Measurements from ENCODE around the gene KCTD5.

KCTD5 gene

DNA sequence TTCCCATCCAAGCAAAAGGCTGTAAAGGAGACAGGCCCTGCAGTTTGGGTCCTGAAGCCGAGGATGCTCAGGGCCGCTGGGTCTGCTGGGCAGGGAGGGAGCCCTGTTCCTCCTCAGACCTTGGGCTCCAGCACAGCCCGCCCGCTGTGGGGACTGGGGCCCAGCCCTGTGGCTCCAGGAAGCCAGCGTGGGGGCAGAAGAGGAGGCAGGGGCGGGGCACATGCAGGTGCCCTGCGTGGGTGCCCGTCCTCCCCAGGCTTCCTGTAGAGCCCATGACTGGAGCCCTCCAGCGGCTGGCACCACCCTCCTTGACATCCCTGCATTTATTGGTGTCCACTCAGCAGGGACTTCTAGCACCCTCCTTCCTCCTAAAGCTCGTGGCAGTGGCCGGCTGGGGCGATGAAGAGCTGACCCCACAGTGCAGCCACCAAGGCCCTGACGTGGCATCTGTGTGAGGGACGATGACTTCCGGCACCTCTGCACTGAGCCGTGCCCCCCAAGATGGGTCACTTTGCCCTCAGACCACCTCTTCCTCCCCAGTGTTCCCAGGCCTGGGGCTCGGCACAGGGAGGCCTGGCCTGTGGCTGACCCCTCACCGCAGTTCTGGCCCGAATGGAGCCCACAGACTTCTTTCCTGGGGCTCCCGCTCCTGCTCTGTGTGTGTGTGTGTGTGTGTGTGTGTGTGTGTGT, 27.8 kb downstream of the KCTD5 start:
- H3K9ac ChIP-seq (ENCODE audit: low read length): no peak overlapping the region
- H3K4me3 ChIP-seq (ENCODE audit: low read length): no peak overlapping the region
- H3K36me3 ChIP-seq (ENCODE audit: control insufficient read depth, insufficient read depth, low read length): peaks cover 19% of the 10 kb centered on the region
- no peak overlapping the region for H3K27ac ChIP-seq (ENCODE audit: low read depth, low read length)
- peaks cover 6% of the 10 kb centered on the region for H3K27me3 ChIP-seq (ENCODE audit: control insufficient read depth, insufficient read depth, low read length)
- H3K4me1 ChIP-seq (ENCODE audit: control insufficient read depth, insufficient read depth, low read length): no peaks in the 10 kb centered on the region

DNA sequence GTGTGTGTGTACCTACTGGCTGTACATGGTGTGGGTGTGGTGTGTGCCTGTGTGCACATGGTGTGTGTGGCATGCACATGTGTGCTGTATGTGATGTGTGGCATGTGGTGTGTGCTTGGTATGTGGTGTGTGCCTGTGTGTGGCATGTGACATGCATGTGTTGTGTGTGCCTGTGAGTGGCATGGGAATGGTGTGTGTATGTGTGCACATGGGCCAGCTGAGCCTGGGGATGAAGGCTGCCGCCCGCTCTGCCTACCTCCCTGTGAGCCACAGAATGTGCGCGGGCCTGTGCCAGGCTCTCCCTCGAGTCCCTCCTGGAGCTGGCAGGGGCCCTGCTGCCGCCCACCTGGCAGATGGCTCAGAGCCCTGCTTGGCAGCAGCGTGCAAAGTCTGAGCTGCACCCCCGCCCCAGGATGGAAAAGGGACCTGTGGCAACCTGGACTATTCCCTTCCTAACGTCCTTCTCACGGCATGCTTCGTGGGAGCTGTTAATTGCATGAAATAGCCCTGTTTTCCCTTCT, 28.4 kb downstream of the KCTD5 start:
- Histone ChIP-seq H3K36me3 (ENCODE audit: control insufficient read depth, insufficient read depth, low read length) (peaks cover 18% of the 10 kb centered on the region), H3K27me3 (ENCODE audit: control insufficient read depth, insufficient read depth, low read length) (peaks cover 7% of the 10 kb centered on the region), H3K4me1 (ENCODE audit: control insufficient read depth, insufficient read depth, low read length) (no peaks in the 10 kb centered on the region), H3K4me3 (ENCODE audit: low read length) (no peak overlapping the region), H3K27ac (ENCODE audit: low read depth, low read length) (no peak overlapping the region), H3K9ac (ENCODE audit: low read length) (no peak overlapping the region)

- Histone ChIP-seq H3K27ac (ENCODE audit: low read depth, low read length) (no peak overlapping the region), H3K4me3 (ENCODE audit: low read length) (no peak overlapping the region)
Observed at GRCh38 chr16:2711370-2712062, 29.2 kb downstream of the KCTD5 start.

DNA sequence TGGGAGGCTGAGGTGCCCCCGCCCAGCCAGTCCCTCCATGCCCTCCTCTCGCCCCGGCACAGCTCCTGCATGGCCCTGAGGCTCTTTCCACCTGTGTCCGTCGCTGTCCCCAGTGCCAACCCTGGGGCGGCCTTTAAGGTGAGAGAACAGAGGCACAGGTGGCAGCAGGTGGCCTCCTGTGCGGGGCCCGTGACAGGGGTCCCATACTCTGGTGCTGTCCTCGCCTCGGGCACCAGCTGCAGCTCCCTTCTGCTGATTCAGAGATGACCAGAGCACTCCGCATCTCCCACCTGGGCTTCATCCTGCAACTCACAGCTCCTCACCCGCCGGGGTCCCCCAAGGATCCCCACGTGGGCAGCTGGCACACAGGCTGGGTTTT, 29.7 kb downstream of the KCTD5 start:
- Histone ChIP-seq H3K36me3 (ENCODE audit: control insufficient read depth, insufficient read depth, low read length) (peaks cover 14% of the 10 kb centered on the region), H3K27me3 (ENCODE audit: control insufficient read depth, insufficient read depth, low read length) (peaks cover 7% of the 10 kb centered on the region), H3K4me3 (ENCODE audit: low read length) (no peak overlapping the region), H3K4me1 (ENCODE audit: control insufficient read depth, insufficient read depth, low read length) (no peaks in the 10 kb centered on the region), H3K27ac (ENCODE audit: low read depth, low read length) (no peak overlapping the region), H3K9ac (ENCODE audit: low read length) (no peak overlapping the region)

More at GRCh38 chr16:2711370-2712062, 29.2 kb downstream of the KCTD5 start:
- Histone ChIP-seq H3K9ac (ENCODE audit: low read length) (no peak overlapping the region), H3K27me3 (ENCODE audit: control insufficient read depth, insufficient read depth, low read length) (peaks cover 7% of the 10 kb centered on the region), H3K36me3 (ENCODE audit: control insufficient read depth, insufficient read depth, low read length) (peaks cover 14% of the 10 kb centered on the region), H3K4me1 (ENCODE audit: control insufficient read depth, insufficient read depth, low read length) (no peaks in the 10 kb centered on the region)

GRCh38 chr16:2712546-2712945, 30.2 kb downstream of the KCTD5 start:
- Histone ChIP-seq H3K9ac (ENCODE audit: low read length) (no peak overlapping the region), H3K4me3 (ENCODE audit: low read length) (no peak overlapping the region), H3K27me3 (ENCODE audit: control insufficient read depth, insufficient read depth, low read length) (peaks cover 7% of the 10 kb centered on the region), H3K4me1 (ENCODE audit: control insufficient read depth, insufficient read depth, low read length) (no peaks in the 10 kb centered on the region), H3K36me3 (ENCODE audit: control insufficient read depth, insufficient read depth, low read length) (peaks cover 12% of the 10 kb centered on the region), H3K27ac (ENCODE audit: low read depth, low read length) (no peak overlapping the region)

DNA sequence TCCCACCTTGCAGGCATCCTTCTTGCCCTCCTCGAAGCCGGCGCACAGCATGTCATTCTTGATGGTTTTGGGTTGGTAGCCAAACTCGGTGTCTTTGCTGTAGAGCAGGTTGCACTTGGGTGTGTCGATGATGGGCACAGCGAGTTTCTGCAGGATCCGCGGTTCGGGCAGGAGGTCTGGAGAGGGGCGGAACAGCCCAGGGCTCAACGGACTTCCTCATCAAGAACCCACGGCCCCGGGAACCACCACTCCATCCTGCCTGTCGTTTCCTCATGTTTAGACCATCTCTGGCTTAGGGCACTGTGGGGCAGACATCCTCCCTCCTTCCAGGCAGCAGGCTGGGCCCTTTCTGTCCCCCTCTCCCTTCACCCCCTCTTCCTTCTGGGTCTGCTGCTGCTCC, 31.2 kb downstream of the KCTD5 start:
- H3K4me1 ChIP-seq (ENCODE audit: control insufficient read depth, insufficient read depth, low read length): no peaks in the 10 kb centered on the region
- no peak overlapping the region for H3K27ac ChIP-seq (ENCODE audit: low read depth, low read length)
- peaks cover 2% of the 10 kb centered on the region for H3K36me3 ChIP-seq (ENCODE audit: control insufficient read depth, insufficient read depth, low read length)
- H3K27me3 ChIP-seq (ENCODE audit: control insufficient read depth, insufficient read depth, low read length): peaks cover 7% of the 10 kb centered on the region
- no peak overlapping the region for H3K9ac ChIP-seq (ENCODE audit: low read length)
- H3K4me3 ChIP-seq (ENCODE audit: low read length): no peak overlapping the region

GRCh38 chr16:2713985-2714774, 31.9 kb downstream of the KCTD5 start:
- H3K9ac ChIP-seq (ENCODE audit: low read length): no peak overlapping the region
- H3K4me3 ChIP-seq (ENCODE audit: low read length): no peak overlapping the region
- no peaks in the 10 kb centered on the region for H3K36me3 ChIP-seq (ENCODE audit: control insufficient read depth, insufficient read depth, low read length)
- no peaks in the 10 kb centered on the region for H3K4me1 ChIP-seq (ENCODE audit: control insufficient read depth, insufficient read depth, low read length)
- H3K27ac ChIP-seq (ENCODE audit: low read depth, low read length): no peak overlapping the region
- H3K27me3 ChIP-seq (ENCODE audit: control insufficient read depth, insufficient read depth, low read length): peaks cover 7% of the 10 kb centered on the region

DNA sequence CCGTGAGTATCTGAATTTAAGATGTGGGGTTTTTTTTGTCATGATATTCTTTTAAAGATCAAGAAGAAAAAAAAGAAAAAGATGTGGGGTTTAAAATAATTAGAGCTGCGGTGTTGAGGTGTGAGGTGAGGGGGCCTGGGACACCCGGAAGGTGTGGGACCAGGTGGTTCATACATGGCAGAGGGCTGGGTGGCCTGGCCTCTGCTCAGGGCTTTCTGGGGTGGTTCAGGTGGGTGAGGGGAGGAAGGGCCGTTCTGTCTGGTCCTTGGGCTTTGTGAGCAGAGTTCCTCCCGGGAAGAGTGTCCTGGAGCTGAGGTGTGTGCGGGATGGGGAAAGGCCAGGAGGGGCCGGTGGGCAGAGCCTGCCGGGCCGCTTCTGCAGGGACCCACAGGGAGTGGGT, 32.7 kb downstream of the KCTD5 start:
- no peak overlapping the region for H3K27ac ChIP-seq (ENCODE audit: low read depth, low read length)
- peaks cover 7% of the 10 kb centered on the region for H3K27me3 ChIP-seq (ENCODE audit: control insufficient read depth, insufficient read depth, low read length)
- H3K36me3 ChIP-seq (ENCODE audit: control insufficient read depth, insufficient read depth, low read length): no peaks in the 10 kb centered on the region
- no peak overlapping the region for H3K9ac ChIP-seq (ENCODE audit: low read length)
- no peaks in the 10 kb centered on the region for H3K4me1 ChIP-seq (ENCODE audit: control insufficient read depth, insufficient read depth, low read length)
- H3K4me3 ChIP-seq (ENCODE audit: low read length): no peak overlapping the region

DNA sequence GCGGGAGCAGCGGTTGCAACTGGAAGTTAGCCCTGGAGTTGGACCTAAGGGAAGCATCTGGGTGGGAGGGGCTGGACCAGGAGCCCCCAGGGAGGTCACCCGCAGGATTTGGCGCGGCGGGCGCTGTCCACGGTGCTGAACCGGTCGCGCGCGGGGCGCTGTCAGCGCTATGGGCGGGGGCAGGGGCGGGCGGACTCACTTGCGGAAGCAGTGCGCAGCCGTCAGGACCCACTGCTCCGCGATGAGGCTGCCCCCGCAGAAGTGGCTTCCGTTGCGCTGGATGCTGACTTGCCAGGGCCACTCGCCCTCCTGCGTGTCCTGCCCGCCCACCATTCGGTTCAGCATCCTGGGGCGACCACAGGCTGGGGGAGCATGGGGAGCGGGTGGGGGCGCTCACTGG, 33.2 kb downstream of the KCTD5 start:
- Histone ChIP-seq H3K4me3 (ENCODE audit: low read length) (no peak overlapping the region), H3K36me3 (ENCODE audit: control insufficient read depth, insufficient read depth, low read length) (no peaks in the 10 kb centered on the region), H3K27me3 (ENCODE audit: control insufficient read depth, insufficient read depth, low read length) (peaks cover 6% of the 10 kb centered on the region), H3K27ac (ENCODE audit: low read depth, low read length) (no peak overlapping the region), H3K4me1 (ENCODE audit: control insufficient read depth, insufficient read depth, low read length) (no peaks in the 10 kb centered on the region), H3K9ac (ENCODE audit: low read length) (no peak overlapping the region)

DNA sequence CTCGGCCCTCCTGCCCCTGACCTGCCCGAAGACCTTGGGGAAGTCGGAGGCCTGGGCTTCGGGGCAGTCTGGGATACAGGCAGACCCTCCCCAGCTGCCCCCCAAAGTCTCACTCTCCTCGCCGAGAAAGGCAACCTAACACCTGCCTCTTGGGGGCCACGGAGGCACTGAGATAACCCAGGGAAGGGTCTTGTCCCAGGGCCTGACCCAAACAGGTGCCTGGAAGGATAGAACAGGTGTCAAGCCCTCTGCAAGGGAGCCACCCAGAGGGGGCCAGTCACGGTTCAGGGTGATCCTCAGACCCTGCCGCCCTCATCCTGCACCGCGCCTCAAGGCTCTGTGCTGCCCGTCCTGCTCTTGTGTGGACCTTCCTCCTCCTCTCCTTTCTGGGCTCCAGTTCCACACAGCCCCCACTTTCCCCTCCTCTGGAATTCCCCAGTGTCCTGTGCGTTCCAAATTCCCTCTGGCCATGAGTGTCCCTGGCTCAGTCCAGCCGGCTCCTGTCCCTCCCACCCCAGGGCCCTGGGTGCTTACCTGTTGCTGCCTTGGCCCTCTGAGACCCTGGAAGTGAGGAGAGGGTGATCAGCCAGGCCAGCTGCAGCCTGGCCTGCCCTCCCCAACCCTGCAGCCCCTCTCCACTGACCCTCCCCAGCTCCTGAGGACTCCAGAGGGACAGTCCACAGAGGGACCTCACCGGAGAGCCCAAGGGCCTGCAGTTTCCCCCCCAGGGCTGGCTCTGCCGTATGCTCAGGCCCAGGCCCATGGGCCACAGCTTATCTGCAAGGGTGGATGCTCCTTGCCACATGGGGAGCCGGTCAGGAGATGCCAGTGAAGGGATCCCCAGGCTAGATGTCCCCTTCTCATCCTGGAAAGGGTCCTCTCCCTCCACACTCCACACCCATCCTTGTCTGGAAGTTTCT, 33.9 kb downstream of the KCTD5 start:
- H3K4me3 ChIP-seq (ENCODE audit: low read length): no peak overlapping the region
- H3K4me1 ChIP-seq (ENCODE audit: control insufficient read depth, insufficient read depth, low read length): no peaks in the 10 kb centered on the region
- H3K27ac ChIP-seq (ENCODE audit: low read depth, low read length): no peak overlapping the region
- H3K9ac ChIP-seq (ENCODE audit: low read length): no peak overlapping the region
- H3K36me3 ChIP-seq (ENCODE audit: control insufficient read depth, insufficient read depth, low read length): no peaks in the 10 kb centered on the region
- H3K27me3 ChIP-seq (ENCODE audit: control insufficient read depth, insufficient read depth, low read length): peaks cover 4% of the 10 kb centered on the region

GRCh38 chr16:2716948-2717347, 34.6 kb downstream of the KCTD5 start:
- Histone ChIP-seq H3K9ac (ENCODE audit: low read length) (no peak overlapping the region), H3K36me3 (ENCODE audit: control insufficient read depth, insufficient read depth, low read length) (no peaks in the 10 kb centered on the region), H3K4me1 (ENCODE audit: control insufficient read depth, insufficient read depth, low read length) (no peaks in the 10 kb centered on the region), H3K27ac (ENCODE audit: low read depth, low read length) (no peak overlapping the region), H3K27me3 (ENCODE audit: control insufficient read depth, insufficient read depth, low read length) (peaks cover 4% of the 10 kb centered on the region), H3K4me3 (ENCODE audit: low read length) (no peak overlapping the region)

Measured in rectal smooth muscle tissue (tissue), 1 donor.